H9 (cell line): ENCODE results near the gene LPO. TPM values are rescaled to one million over a fixed set of nuclear protein-coding genes. Genes with fewer than 3 reads are reported as not detected.
A peak's percentile ranks its signal among the peaks of the same experiment; 100 is the strongest.

ENCODE experiments used
- DNase-seq: peaks from one replicate; pipeline ENCODE4 v3.0.0-alpha.2; 2017
- H2AFZ ChIP-seq: one replicate; pipeline ENCODE4 v1.6.1; 2013; ENCODE audit warnings: mild to moderate bottlenecking, low read length, control low read depth, moderate library complexity
- H2AK5ac ChIP-seq: 2 replicates; pipeline ENCODE4 v1.6.1; 2013; ENCODE audit warnings: low read length, control low read depth, mixed read lengths; ENCODE audit not compliant: insufficient read length
- H2BK120ac ChIP-seq: one replicate; pipeline ENCODE4 v1.6.1; 2013; ENCODE audit warnings: low read depth, mild to moderate bottlenecking, low read length, control low read depth, inconsistent platforms; ENCODE audit not compliant: poor library complexity, severe bottlenecking
- H2BK12ac ChIP-seq: 2 replicates; pipeline ENCODE4 v1.6.1; 2013; ENCODE audit warnings: low read length, control low read depth, mixed read lengths, low read depth; ENCODE audit not compliant: insufficient read length
- H2BK15ac ChIP-seq: 2 replicates; pipeline ENCODE4 v1.6.1; 2013; ENCODE audit warnings: low read depth, low read length, control low read depth
- H2BK20ac ChIP-seq: one replicate; pipeline ENCODE4 v1.6.1; 2013; ENCODE audit warnings: low read depth, mild to moderate bottlenecking, low read length, control low read depth, inconsistent platforms; ENCODE audit not compliant: poor library complexity, severe bottlenecking
- H2BK5ac ChIP-seq: 2 replicates; pipeline ENCODE4 v1.6.1; 2013; ENCODE audit warnings: low read length, control low read depth, mixed read lengths; ENCODE audit not compliant: insufficient read length
- H3K14ac ChIP-seq: 2 replicates; pipeline ENCODE4 v1.6.1; 2013; ENCODE audit warnings: low read length, control low read depth; ENCODE audit not compliant: insufficient read depth
- H3K18ac ChIP-seq: 2 replicates; pipeline ENCODE4 v1.6.1; 2013; ENCODE audit warnings: low read depth, mild to moderate bottlenecking, mixed read lengths, low read length, control low read depth; ENCODE audit not compliant: insufficient read length
- H3K23ac ChIP-seq: 2 replicates; pipeline ENCODE4 v1.6.1; 2013; ENCODE audit warnings: low read length, control low read depth, mixed read lengths, low read depth; ENCODE audit not compliant: insufficient read length
- H3K23me2 ChIP-seq: 2 replicates; pipeline ENCODE4 v1.6.1; 2013; ENCODE audit warnings: low read depth, mild to moderate bottlenecking, mixed read lengths, low read length, control low read depth; ENCODE audit not compliant: insufficient read length, poor library complexity, severe bottlenecking
- H3K27ac ChIP-seq: 2 replicates; pipeline ENCODE4 v1.5.1; 2013; ENCODE audit warnings: low read length, control low read depth, mixed read lengths, low read depth; ENCODE audit not compliant: insufficient read length
- H3K27me3 ChIP-seq: 2 replicates; pipeline ENCODE4 v1.6.1; 2013; ENCODE audit warnings: low read length, control low read depth, inconsistent platforms; ENCODE audit not compliant: insufficient read depth
- H3K4ac ChIP-seq: 2 replicates; pipeline ENCODE4 v1.6.1; 2013; ENCODE audit warnings: low read depth, mild to moderate bottlenecking, control low read depth, inconsistent platforms, low read length, moderate library complexity
- H3K4me1 ChIP-seq: 2 replicates; pipeline ENCODE4 v1.6.1; 2013; ENCODE audit warnings: low read length, control low read depth, inconsistent platforms; ENCODE audit not compliant: insufficient read depth
- H3K4me2 ChIP-seq: 2 replicates; pipeline ENCODE4 v1.6.1; 2013; ENCODE audit warnings: low read length, control low read depth, mixed read lengths; ENCODE audit not compliant: insufficient read length, insufficient read depth
- H3K56ac ChIP-seq: 2 replicates; pipeline ENCODE4 v1.6.1; 2013; ENCODE audit warnings: low read depth, mild to moderate bottlenecking, mixed read lengths, low read length, control low read depth; ENCODE audit not compliant: insufficient read length
- H3K79me1 ChIP-seq: 2 replicates; pipeline ENCODE4 v1.6.1; 2013; ENCODE audit warnings: low read depth, mild to moderate bottlenecking, moderate library complexity, low read length, control low read depth, inconsistent platforms; ENCODE audit not compliant: insufficient read depth, poor library complexity, severe bottlenecking
- H3K79me2 ChIP-seq: 2 replicates; pipeline ENCODE4 v1.6.1; 2013; ENCODE audit warnings: low read length, control low read depth, inconsistent platforms; ENCODE audit not compliant: insufficient read depth
- H3K9ac ChIP-seq: 2 replicates; pipeline ENCODE4 v1.6.1; 2013; ENCODE audit warnings: low read length, control low read depth, mixed read lengths; ENCODE audit not compliant: insufficient read length; ENCODE audit errors: extremely low read depth
- H3K9me3 ChIP-seq: one replicate; pipeline ENCODE4 v1.6.1; 2013; ENCODE audit warnings: low read depth, low read length, inconsistent platforms; ENCODE audit not compliant: control insufficient read depth
- H3T11ph ChIP-seq: one replicate; pipeline ENCODE4 v1.6.1; 2013; ENCODE audit warnings: mild to moderate bottlenecking, low read length, control low read depth, inconsistent platforms
- H4K20me1 ChIP-seq: one replicate; pipeline ENCODE4 v1.6.1; 2013; ENCODE audit not compliant: control insufficient read depth, insufficient read length, insufficient read depth
- H4K5ac ChIP-seq: 2 replicates; pipeline ENCODE4 v1.6.1; 2013; ENCODE audit warnings: low read depth, mild to moderate bottlenecking, mixed read lengths, low read length, control low read depth; ENCODE audit not compliant: insufficient read length
- H4K8ac ChIP-seq: replicated peaks from 2 replicates; pipeline ENCODE4 v1.6.1; 2013; ENCODE audit warnings: low read length, control low read depth, mixed read lengths, low read depth; ENCODE audit not compliant: insufficient read length
- H4K91ac ChIP-seq: 2 replicates; pipeline ENCODE4 v1.6.1; 2013; ENCODE audit warnings: low read depth, mild to moderate bottlenecking, moderate library complexity, mixed read lengths, low read length, control low read depth; ENCODE audit not compliant: insufficient read length
- H3K27ac Mint-ChIP-seq, 3 experiments: 2 replicates in 2 of 3; 3 replicates in 1 of 3; pipeline ENCODE4 v1.8.0; 2020 to 2021; ENCODE audit warnings: mixed read lengths in 3 of 3, mild to moderate bottlenecking in 1 of 3, moderate library complexity in 1 of 3
- H3K27me3 Mint-ChIP-seq: 2 replicates; pipeline ENCODE4 v1.8.0; 2021; ENCODE audit warnings: low read depth, mild to moderate bottlenecking, moderate library complexity, mixed read lengths
- H3K36me3 Mint-ChIP-seq, 3 experiments: 2 replicates in 2 of 3; 3 replicates in 1 of 3; pipeline ENCODE4 v1.8.0; 2020 to 2021; ENCODE audit warnings: low read depth in 3 of 3, mixed read lengths in 3 of 3; ENCODE audit not compliant: insufficient read depth in 1 of 3
- H3K4me1 Mint-ChIP-seq, 2 experiments: 2 replicates each; pipeline ENCODE4 v1.8.0; 2020; ENCODE audit warnings: mixed read lengths in 2 of 2
- H3K4me3 Mint-ChIP-seq, 2 experiments: 2 replicates in 1 of 2; 3 replicates in 1 of 2; pipeline ENCODE4 v1.8.0; 2020 to 2021; ENCODE audit warnings: mild to moderate bottlenecking in 2 of 2, mixed read lengths in 2 of 2, moderate library complexity in 1 of 2
- H3K9me3 Mint-ChIP-seq, 2 experiments: 2 replicates in 1 of 2; 3 replicates in 1 of 2; pipeline ENCODE4 v1.8.0; 2020; ENCODE audit warnings: mild to moderate bottlenecking in 2 of 2, mixed read lengths in 2 of 2, moderate library complexity in 1 of 2
- WGBS: extraction: QIAGEN DNeasy Blood & Tissue Kit; methylation state at CpG from one replicate; pipeline ENCODE4 v1.1.7; 2013; ENCODE audit warnings: missing lambda C conversion rate, low lambda C conversion rate, mixed read lengths; ENCODE audit not compliant: insufficient read length; ENCODE audit errors: extremely low coverage; 5-methylcytosine and 5-hydroxymethylcytosine counted together
- total RNA-seq: library from RNA; stranded (reverse); gene quantifications from 2 replicates; pipeline ENCODE4 v1.2.1, GENCODE V29; 2021
- TF ChIP-seq, protein P1 (sequence below): fragments of 200-600 bp; sonication (generic); conservative IDR thresholded peaks from 3 replicates; pipeline ENCODE4 v1.8.0; 2021; ENCODE audit warnings: antibody characterized with exemption, mild to moderate bottlenecking

Gene LPO
- total RNA-seq, 1 experiment from 2014 or later, result 0.17 TPM

DNA sequence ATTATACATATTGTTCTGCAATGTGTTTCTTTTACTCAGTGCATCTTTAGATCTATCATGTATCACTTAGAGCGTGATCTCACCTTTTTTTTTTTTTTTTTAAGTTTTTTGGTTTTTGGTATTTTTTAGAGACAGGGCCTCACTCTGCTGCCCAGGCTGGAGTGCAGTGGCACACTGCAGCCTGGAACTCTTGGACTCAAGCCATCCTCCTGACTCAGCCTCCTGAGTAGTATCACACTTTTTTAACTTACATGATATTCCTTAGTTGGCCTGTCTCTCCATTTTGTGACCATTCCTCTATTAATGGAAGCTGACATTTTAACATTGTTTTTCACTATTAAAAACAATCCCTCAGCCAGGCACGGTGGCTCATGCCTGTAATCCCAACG lies 47.0 kb downstream of the LPO start:
- H2BK20ac ChIP-seq, result no peak overlapping the region
- H3K36me3 Mint-ChIP-seq, result no peaks in the 10 kb centered on the region; a peak in 1 of 7 replicates
- no peak overlapping the region for H3K14ac ChIP-seq
- no peak overlapping the region for H3K4me3 Mint-ChIP-seq
- no peaks in the 10 kb centered on the region for H3K9me3 ChIP-seq
- no peaks in the 10 kb centered on the region for H3K9me3 Mint-ChIP-seq
- H2BK12ac ChIP-seq, result no peak overlapping the region
- H3K27me3 Mint-ChIP-seq, result no peaks in the 10 kb centered on the region; the same call in 1 of the 2 replicates
- no peak overlapping the region for H3K27ac ChIP-seq
- H2BK5ac ChIP-seq, result no peak overlapping the region
- peaks cover 18 to 29% of the 10 kb centered on the region in 2 experiments for H3K4me1 Mint-ChIP-seq
- no peak overlapping the region for H2AK5ac ChIP-seq
- H4K8ac ChIP-seq, result no peak overlapping the region
- no peaks in the 10 kb centered on the region for H3K79me2 ChIP-seq
- no peak overlapping the region for H3K23ac ChIP-seq
- no peaks in the 10 kb centered on the region for H3K23me2 ChIP-seq
- H3K79me1 ChIP-seq, result no peaks in the 10 kb centered on the region
- no peak overlapping the region for H3K18ac ChIP-seq
- TF ChIP-seq, protein P1, sequence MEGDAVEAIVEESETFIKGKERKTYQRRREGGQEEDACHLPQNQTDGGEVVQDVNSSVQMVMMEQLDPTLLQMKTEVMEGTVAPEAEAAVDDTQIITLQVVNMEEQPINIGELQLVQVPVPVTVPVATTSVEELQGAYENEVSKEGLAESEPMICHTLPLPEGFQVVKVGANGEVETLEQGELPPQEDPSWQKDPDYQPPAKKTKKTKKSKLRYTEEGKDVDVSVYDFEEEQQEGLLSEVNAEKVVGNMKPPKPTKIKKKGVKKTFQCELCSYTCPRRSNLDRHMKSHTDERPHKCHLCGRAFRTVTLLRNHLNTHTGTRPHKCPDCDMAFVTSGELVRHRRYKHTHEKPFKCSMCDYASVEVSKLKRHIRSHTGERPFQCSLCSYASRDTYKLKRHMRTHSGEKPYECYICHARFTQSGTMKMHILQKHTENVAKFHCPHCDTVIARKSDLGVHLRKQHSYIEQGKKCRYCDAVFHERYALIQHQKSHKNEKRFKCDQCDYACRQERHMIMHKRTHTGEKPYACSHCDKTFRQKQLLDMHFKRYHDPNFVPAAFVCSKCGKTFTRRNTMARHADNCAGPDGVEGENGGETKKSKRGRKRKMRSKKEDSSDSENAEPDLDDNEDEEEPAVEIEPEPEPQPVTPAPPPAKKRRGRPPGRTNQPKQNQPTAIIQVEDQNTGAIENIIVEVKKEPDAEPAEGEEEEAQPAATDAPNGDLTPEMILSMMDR, result no peak
- H2BK120ac ChIP-seq, result no peak overlapping the region
- H3K27me3 ChIP-seq, result no peaks in the 10 kb centered on the region
- H4K5ac ChIP-seq, result no peak overlapping the region
- peak overlapping the region in 1 of 3 experiments; percentile 85; a peak in 1 of 7 replicates for H3K27ac Mint-ChIP-seq
- no peak overlapping the region for H3K4ac ChIP-seq
- WGBS, result no CpG with 5 or more reads among the region's 3 CpGs
- no peak overlapping the region for H3K4me2 ChIP-seq
- H2AFZ ChIP-seq, result no peak overlapping the region
- H4K91ac ChIP-seq, result no peak overlapping the region
- no peak overlapping the region for H2BK15ac ChIP-seq
- no peak overlapping the region for H3K56ac ChIP-seq
- no peak for DNase-seq
- no peaks in the 10 kb centered on the region for H4K20me1 ChIP-seq
- no peak overlapping the region for H3T11ph ChIP-seq
- peaks cover 3% of the 10 kb centered on the region; the same call in 1 of the 2 replicates for H3K4me1 ChIP-seq
- no peak overlapping the region for H3K9ac ChIP-seq
